Fibroblast of mammary gland (primary cell): ENCODE results near the gene RCE1.

ENCODE experiments used
- DNase-seq: peaks from one replicate; pipeline ENCODE4 v3.0.0-alpha.2; 2010; ENCODE audit warnings: low read depth
- H3K4me3 ChIP-seq: 2 replicates; pipeline ENCODE4 v1.5.1; 2011; ENCODE audit warnings: low read depth, mild to moderate bottlenecking, low read length, moderate library complexity; ENCODE audit not compliant: control insufficient read depth
- TF ChIP-seq, protein P1 (sequence below): conservative IDR thresholded peaks from 2 replicates; pipeline ENCODE4 v1.5.1; 2011; ENCODE audit warnings: low read depth, low read length, inconsistent platforms; ENCODE audit not compliant: control insufficient read depth, insufficient read depth

The RCE1 gene

DNA sequence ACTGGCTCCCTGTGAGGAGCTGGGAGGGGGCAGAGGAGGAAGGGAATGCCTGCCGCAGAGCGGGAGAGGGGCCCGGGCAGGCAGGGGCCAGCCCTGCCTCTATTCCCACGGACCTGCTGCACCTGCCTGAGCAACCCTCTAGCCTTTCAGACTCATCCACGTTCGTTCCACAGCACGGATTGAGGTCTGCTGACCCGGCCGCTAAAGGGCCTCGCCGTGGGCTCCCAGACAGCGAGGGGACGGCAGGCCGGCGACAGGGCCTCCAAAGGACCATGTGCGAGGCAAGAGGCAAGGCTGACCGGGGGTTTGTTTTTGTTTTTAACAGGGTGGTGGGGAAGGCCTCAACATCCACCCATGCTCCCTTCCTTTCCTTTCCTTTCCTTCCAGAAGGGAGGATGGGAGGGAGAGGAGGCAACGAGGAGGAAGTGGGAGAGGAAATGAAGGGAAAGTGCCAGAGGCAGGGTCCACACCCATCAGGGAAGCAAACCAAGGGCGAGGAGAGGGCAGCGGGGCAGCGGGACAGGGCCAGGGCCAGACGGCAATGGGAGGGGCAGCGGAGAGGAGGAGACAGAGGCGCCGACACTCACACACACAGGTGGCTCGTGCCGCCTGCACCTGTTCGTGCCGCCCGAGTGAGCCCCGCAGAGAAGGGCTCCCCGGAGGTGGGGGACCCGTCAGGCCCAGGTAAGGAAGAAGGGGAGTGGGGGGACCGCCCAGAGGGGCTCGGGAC is 21.1 kb downstream of the RCE1 start:
- DNase-seq, result no peak
- no peak overlapping the region for H3K4me3 ChIP-seq
- TF ChIP-seq, protein P1, sequence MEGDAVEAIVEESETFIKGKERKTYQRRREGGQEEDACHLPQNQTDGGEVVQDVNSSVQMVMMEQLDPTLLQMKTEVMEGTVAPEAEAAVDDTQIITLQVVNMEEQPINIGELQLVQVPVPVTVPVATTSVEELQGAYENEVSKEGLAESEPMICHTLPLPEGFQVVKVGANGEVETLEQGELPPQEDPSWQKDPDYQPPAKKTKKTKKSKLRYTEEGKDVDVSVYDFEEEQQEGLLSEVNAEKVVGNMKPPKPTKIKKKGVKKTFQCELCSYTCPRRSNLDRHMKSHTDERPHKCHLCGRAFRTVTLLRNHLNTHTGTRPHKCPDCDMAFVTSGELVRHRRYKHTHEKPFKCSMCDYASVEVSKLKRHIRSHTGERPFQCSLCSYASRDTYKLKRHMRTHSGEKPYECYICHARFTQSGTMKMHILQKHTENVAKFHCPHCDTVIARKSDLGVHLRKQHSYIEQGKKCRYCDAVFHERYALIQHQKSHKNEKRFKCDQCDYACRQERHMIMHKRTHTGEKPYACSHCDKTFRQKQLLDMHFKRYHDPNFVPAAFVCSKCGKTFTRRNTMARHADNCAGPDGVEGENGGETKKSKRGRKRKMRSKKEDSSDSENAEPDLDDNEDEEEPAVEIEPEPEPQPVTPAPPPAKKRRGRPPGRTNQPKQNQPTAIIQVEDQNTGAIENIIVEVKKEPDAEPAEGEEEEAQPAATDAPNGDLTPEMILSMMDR, result no peak

DNA sequence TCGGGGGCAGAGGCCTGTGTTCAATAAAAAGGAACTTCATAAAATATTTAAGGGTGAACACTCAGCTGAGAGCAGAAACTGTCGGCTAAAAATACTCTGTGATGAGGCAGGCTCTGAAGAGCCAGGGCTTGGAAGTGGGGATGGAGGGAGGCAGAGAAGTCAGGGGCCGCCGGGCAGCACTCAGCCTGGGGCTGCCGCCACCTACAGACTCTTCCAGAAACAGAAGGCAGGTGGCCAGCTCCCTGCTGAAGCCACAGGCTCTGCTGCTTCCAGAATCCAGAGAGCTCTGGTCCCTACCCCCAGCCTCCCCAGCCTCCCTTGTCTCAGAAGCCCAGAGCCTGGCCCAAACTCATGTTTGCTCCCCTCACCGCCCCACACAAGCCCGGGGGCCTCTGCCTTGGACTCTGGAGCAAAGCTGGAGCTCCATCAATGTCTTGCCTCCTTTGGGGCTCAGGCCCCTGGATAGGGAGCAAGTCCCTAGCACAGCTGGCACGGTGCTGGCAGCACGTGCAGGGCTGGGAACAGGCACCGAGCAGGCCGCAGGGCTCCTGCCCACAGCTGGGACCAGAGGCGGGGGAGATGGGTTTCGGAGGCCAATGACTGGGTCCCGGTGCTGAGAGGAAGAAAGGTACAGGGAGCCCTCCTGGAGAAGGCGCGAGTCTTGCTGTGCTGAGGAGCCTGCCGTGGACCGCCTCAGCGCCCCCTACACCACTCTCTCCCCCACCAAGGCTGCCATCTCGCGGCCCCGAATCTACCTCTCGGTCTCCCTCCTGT is 21.9 kb downstream of the RCE1 start:
- TF ChIP-seq, protein P1, result no peak
- H3K4me3 ChIP-seq, result no peak overlapping the region
- no peak for DNase-seq

DNA sequence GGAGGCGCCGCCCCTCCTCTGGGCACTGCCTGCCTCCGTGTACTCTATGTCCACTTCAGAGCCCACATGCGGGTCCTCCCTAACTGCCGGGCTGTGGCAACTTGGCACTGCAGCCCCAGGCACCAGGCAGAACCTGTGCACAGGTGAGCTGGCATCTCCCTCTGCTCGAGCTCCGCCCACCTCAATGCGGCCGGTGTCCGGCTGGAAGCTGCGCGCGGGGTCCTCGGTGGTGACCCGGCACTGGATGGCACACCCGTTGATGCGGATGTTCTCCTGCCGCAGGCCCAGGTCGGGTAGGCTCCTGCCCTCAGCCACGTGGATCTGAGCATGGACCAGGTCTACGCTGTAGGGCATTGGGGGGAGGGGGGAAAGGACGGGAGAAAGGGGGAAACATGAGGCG is 22.8 kb downstream of the RCE1 start:
- DNase-seq, result no peak
- TF ChIP-seq, protein P1, result no peak
- no peak overlapping the region for H3K4me3 ChIP-seq

DNA sequence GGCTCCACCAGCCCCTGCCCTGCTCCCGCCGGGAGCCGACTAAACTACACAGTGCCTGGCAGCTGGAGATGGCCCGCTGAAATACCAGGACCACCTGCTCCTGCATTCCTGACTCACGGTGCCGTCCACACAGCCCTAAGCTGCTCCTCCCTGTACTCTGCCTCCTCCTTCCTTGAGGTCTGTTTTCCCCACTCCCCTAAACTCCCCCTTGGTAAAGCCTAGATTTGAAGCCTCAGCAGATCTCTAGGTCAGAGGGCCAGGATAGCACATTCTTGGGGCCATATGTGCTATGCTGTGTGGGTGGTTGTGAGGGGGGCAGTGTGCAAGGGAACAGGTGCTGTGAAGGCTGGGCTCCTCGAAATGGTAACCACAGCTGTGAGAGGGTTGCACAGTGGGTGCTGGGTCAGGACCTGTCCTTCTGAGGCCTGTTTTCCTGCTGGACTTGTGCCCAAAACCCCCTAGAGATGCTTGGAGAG is 23.3 kb downstream of the RCE1 start:
- no peak overlapping the region for H3K4me3 ChIP-seq
- DNase-seq, result no peak
- TF ChIP-seq, protein P1, result no peak

DNA sequence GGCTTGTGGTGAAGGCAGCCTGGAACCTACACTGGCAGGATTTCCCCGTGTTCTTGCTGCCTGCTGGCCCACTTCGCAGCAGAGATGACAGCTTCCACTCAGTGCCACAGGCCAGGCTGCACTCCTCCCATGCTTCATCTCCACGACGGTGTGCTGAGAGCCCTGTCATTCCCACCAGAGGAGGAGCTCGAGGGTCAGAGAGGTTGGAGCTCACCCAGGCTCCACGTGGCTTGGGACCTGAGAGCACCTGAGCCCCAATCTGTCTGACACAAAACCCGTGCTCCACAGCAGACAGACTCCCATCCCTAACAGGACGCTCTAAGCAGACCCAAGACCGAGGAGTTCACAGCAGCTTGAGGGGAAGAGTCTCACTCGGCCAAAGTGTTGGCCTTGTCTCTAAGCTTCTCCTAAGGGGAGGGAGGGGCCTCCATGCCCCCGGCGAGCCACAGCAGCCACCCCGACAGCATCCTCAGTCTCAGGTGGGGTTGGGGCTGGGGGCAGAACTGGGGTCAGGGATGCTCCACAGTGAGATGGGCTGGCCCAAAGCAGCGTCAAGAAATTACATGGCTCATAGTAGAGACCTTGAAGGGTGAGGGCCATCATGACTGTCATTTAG is 24.3 kb downstream of the RCE1 start:
- no peak overlapping the region for H3K4me3 ChIP-seq
- DNase-seq, result no peak
- TF ChIP-seq, protein P1, result no peak

DNA sequence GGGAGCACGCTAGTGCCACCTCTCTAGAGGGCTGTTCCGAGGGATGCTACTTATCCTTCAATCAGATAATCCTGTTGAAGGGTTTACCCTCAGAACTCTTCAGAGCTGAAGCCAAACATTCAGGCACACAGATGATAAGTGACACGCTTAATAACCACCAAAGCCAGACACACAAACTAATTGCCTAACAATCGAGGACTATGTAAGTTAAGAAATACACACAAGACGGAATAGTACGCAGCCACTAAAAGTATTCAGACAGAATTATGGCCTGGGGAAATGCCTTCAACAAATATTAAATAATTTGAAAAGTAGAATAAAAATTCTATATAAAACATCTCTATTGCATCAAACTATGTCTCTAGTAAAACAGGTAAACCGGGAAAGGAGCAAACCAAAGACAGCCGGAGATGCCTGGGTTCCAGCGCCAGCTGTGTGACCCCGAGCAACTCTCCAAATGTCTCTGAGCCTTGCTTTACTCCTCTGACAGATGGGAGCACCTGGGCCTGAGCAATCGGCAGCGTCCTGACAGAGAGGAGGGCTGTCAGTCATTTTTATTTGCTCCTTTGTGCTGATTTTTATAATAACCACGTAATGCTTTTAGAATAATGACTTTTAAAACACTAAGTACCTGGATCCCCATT is 25.0 kb downstream of the RCE1 start:
- TF ChIP-seq, protein P1, result no peak

More for the DNA sequence above, 25.0 kb downstream of the RCE1 start:
- H3K4me3 ChIP-seq, result no peak overlapping the region
- DNase-seq, result no peak
